HCT116 (cell line): ENCODE results near the gene PPP1R1B. TPM values are rescaled to one million over a fixed set of nuclear protein-coding genes. Genes with fewer than 3 reads are reported as not detected.

Experiments
- ATAC-seq: fragments of 200-7000 bp; cut with Tn5 transposase; 2 replicates; pipeline ENCODE4 v1.9.1; 2020; ENCODE audit warnings: mild to moderate bottlenecking, moderate library complexity
- BruUV-seq: library from RNA; stranded (reverse); fragments of 400-500 nt; replicated peaks from 2 replicates; lab custom pipeline; 2021; lab: Mats Ljungman, UMichigan
- CTCF ChIA-PET: fragments of 300-600 bp; sonication (Branson Sonifier 250); formaldehyde crosslinking; loops from one replicate; lab custom pipeline; 2021; ENCODE audit warnings: antibody characterized with exemption; lab: Charles Lee
- POLR2A ChIA-PET: fragments of 300-600, 350-600 bp; sonication (Branson Sonifier 250); formaldehyde crosslinking; loops from one replicate; lab custom pipeline; 2021; ENCODE audit warnings: antibody characterized with exemption; lab: Charles Lee
- RAD21 ChIA-PET, 2 experiments: fragments of 300-600 bp; sonication (Branson Sonifier 250); formaldehyde crosslinking; loops; one replicate each; lab custom pipeline; 2023; ENCODE audit warnings: low total read pairs in 2 of 2; ENCODE audit not compliant: uncharacterized antibody in 2 of 2, unreplicated experiment in 2 of 2, low non-redundant PET in 1 of 2; lab: Charles Lee
- DNase-seq: peaks from one replicate; pipeline ENCODE4 v3.0.0-alpha.2; 2010; ENCODE audit warnings: low read depth, low spot score
- H2AFZ ChIP-seq: fragments of 200-600 bp; shearing (Covaris generic), sonication (generic); 2 replicates; pipeline ENCODE4 v1.6.1; 2017; ENCODE audit warnings: low read depth, mixed run types, mixed read lengths, antibody characterized with exemption, low read length; ENCODE audit not compliant: poor library complexity, severe bottlenecking
- H3K27ac ChIP-seq: 2 replicates; pipeline ENCODE4 v1.5.1; 2012; ENCODE audit warnings: low read depth, low read length
- H3K27me3 ChIP-seq: fragments of 200-600 bp; sonication (generic); 2 replicates; pipeline ENCODE4 v1.6.1; 2016; ENCODE audit warnings: mixed run types, low read length, mixed read lengths; ENCODE audit not compliant: insufficient read depth
- H3K36me3 ChIP-seq, 2 experiments: fragments of 200-500 bp in 1 of 2; fragments of 200-600 bp in 1 of 2; sonication (Bioruptor generic) in 1 of 2; sonication (generic) in 1 of 2; 2 replicates each; pipeline versions ENCODE4 v1.5.1 to v1.6.1; 2014 to 2016; ENCODE audit warnings: low read length in 2 of 2, inconsistent platforms in 1 of 2, mixed read lengths in 1 of 2, mixed run types in 1 of 2; ENCODE audit not compliant: insufficient read depth in 2 of 2, control insufficient read depth in 1 of 2
- H3K4me1 ChIP-seq, 2 experiments: fragments of 200-600 bp in 1 of 2; sonication (generic) in 1 of 2; 2 replicates each; pipeline versions ENCODE4 v1.5.1 to v1.6.1; 2012 to 2017; ENCODE audit warnings: low read length in 2 of 2, inconsistent platforms in 1 of 2, mild to moderate bottlenecking in 1 of 2, mixed read lengths in 1 of 2, mixed run types in 1 of 2, moderate library complexity in 1 of 2; ENCODE audit not compliant: insufficient read depth in 2 of 2, control insufficient read depth in 1 of 2
- H3K4me2 ChIP-seq: fragments of 200-600 bp; sonication (generic); 2 replicates; pipeline ENCODE4 v1.6.1; 2017; ENCODE audit warnings: mixed run types, low read length, mixed read lengths
- H3K4me3 ChIP-seq, 2 experiments: fragments of 200-600 bp in 1 of 2; sonication (generic) in 1 of 2; replicated peaks in 1 of 2; 2 replicates each; pipeline ENCODE4 v1.5.1; 2011 to 2016; ENCODE audit warnings: low read length in 2 of 2, control low read depth in 1 of 2, low read depth in 1 of 2, mild to moderate bottlenecking in 1 of 2, mixed read lengths in 1 of 2, mixed run types in 1 of 2
- H3K79me2 ChIP-seq: fragments of 200-600 bp; sonication (generic); 2 replicates; pipeline ENCODE4 v1.6.1; 2017; ENCODE audit warnings: mild to moderate bottlenecking, mixed run types, low read length, moderate library complexity, mixed read lengths; ENCODE audit not compliant: insufficient read depth
- H3K9ac ChIP-seq: fragments of 200-600 bp; sonication (generic); 2 replicates; pipeline ENCODE4 v1.6.1; 2016; ENCODE audit warnings: low read length, mixed read lengths
- H3K9me2 ChIP-seq: fragments of 200-600 bp; sonication (generic), shearing (Covaris generic); 2 replicates; pipeline ENCODE4 v1.6.1; 2017; ENCODE audit warnings: mixed run types, mild to moderate bottlenecking, moderate library complexity; ENCODE audit not compliant: insufficient read depth
- H3K9me3 ChIP-seq, 2 experiments: fragments of 200-500 bp in 1 of 2; fragments of 200-600 bp in 1 of 2; sonication (Bioruptor generic) in 1 of 2; sonication (generic) in 1 of 2; 2 replicates each; pipeline ENCODE4 v1.6.1; 2014 to 2017; ENCODE audit warnings: low read length in 2 of 2, mixed read lengths in 2 of 2, inconsistent platforms in 1 of 2, low read depth in 1 of 2, mild to moderate bottlenecking in 1 of 2, mixed run types in 1 of 2, moderate library complexity in 1 of 2; ENCODE audit not compliant: control insufficient read depth in 1 of 2, insufficient read depth in 1 of 2
- H4K20me1 ChIP-seq: fragments of 200-600 bp; sonication (generic), shearing (Covaris generic); 2 replicates; pipeline ENCODE4 v1.6.1; 2017; ENCODE audit warnings: mixed run types, mild to moderate bottlenecking, moderate library complexity; ENCODE audit not compliant: insufficient read depth
- ATF3 ChIP-seq: IDR thresholded peaks from 2 replicates; pipeline ENCODE4 v1.6.1; 2012
- CBX3 ChIP-seq: IDR thresholded peaks from 2 replicates; pipeline ENCODE4 v1.6.1; 2012; ENCODE audit warnings: low read depth
- ELF1 ChIP-seq: IDR thresholded peaks from 2 replicates; pipeline ENCODE4 v1.6.1; 2012; ENCODE audit warnings: low read depth, borderline replicate concordance
- FOSL1 ChIP-seq: IDR thresholded peaks from 2 replicates; pipeline ENCODE4 v1.6.1; 2012; ENCODE audit warnings: low read depth
- JUND ChIP-seq: IDR thresholded peaks from 2 replicates; pipeline ENCODE4 v1.6.1; 2012
- POLR2AphosphoS5 ChIP-seq: IDR thresholded peaks from 2 replicates; pipeline ENCODE4 v1.6.1; 2011; ENCODE audit warnings: mild to moderate bottlenecking, low read depth, low read length, moderate library complexity
- SIN3A ChIP-seq: IDR thresholded peaks from 2 replicates; pipeline ENCODE4 v1.6.1; 2012; ENCODE audit warnings: low read depth
- SRF ChIP-seq: IDR thresholded peaks from 2 replicates; pipeline ENCODE4 v1.6.1; 2012; ENCODE audit warnings: low read depth
- TCF7L2 ChIP-seq: IDR thresholded peaks from 2 replicates; pipeline ENCODE4 v1.7.0; 2011; ENCODE audit warnings: borderline replicate concordance, inconsistent platforms; ENCODE audit not compliant: insufficient read depth, insufficient read length; ENCODE audit errors: extremely low read depth
- intact Hi-C: fragments of 100-400 bp; cut with micrococcal nuclease; formaldehyde crosslinking; loops from 2 replicates; pipeline ENCODE4 v1.10.0; 2022
- total RNA-seq: library from RNA; stranded (reverse); gene quantifications from one replicate; pipeline ENCODE4 v1.2.1, GENCODE V29; 2021; ENCODE audit not compliant: unreplicated experiment
- TF ChIP-seq, protein P1 (sequence below): IDR thresholded peaks from 2 replicates; pipeline ENCODE4 v1.6.1; 2012
- TF ChIP-seq, protein P2 (sequence below): IDR thresholded peaks from 2 replicates; pipeline ENCODE4 v1.6.1; 2011; ENCODE audit warnings: mild to moderate bottlenecking, low read length, moderate library complexity; ENCODE audit not compliant: insufficient replicate concordance; ENCODE audit errors: extremely low read depth
- TF ChIP-seq, protein P3 (sequence below), 3 experiments: fragments of 200-600 bp in 1 of 3; sonication (generic) in 1 of 3; IDR thresholded peaks in 2 of 3; conservative IDR thresholded peaks in 1 of 3; 2 replicates each; pipeline ENCODE4 v1.5.1; 2012 to 2017; ENCODE audit warnings: low read depth in 2 of 3, low read length in 2 of 3, antibody characterized with exemption in 1 of 3, borderline replicate concordance in 1 of 3, control low read depth in 1 of 3, mild to moderate bottlenecking in 1 of 3, mixed read lengths in 1 of 3, mixed run types in 1 of 3, moderate library complexity in 1 of 3; ENCODE audit not compliant: insufficient read depth in 1 of 3

Gene PPP1R1B
- total RNA-seq, 1 experiment from 2014 or later: 0.49 TPM

DNA sequence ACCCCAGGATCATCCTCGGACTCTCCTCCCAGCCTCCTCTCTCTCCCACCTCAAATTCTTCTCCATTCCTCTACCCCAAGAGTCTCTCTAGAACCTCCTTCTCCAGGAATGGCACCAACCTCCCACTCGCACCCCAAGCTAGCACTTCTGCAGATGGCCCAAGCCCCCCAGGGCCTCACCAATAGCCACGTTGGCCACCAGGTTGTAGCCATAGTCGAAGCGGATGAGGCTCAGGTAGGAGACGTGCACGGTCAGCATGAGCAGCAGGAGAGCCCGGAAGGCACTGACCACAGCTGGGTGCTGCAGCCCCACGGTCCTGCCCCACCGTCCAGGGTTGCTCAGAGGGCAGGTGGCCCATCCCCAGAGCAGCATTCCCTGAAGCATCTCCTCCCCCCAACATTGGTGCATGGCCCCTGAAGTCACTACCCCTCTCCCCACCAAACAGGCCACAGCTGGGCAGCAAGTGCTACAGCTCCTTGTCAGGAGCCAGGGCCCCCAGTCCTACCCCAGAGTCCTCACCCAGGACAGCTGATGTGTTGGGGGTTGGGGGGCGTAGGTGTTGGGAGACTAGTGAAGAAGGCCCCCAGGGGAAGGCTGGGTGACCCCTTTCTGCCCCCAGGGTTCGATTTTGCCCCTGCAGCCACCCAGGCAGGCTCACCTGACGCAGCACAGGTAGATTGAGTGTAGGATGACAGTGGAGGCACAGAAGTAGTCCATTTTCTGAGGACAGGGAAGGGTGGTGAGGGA is 46.8 kb downstream of the PPP1R1B start:
- Histone ChIP-seq H3K27me3 (no peaks in the 10 kb centered on the region), H3K4me1 (peaks cover 17% of the 10 kb centered on the region in 2 experiments; a peak in 2 of 4 replicates), H3K27ac (no peak overlapping the region), H3K4me3 (no peak overlapping the region), H3K4me2 (no peak overlapping the region), H3K9me3 (no peaks in the 10 kb centered on the region), H3K9ac (no peak overlapping the region), H4K20me1 (no peaks in the 10 kb centered on the region), H3K79me2 (no peaks in the 10 kb centered on the region), H3K9me2 (no peaks in the 10 kb centered on the region), H2AFZ (no peak overlapping the region), H3K36me3 (no peaks in the 10 kb centered on the region)
- RAD21 ChIA-PET: interaction anchor here (1.2 to 3.6 kb wide), 2 partner anchors 45 to 51 kb away, joined by 3 to 15 read pairs; no protein-coding TSS in a partner anchor
- POLR2A ChIA-PET: no interaction called here
- CTCF ChIA-PET: interaction anchor here (3.9 kb wide), 1 partner anchor 53 kb away, joined by 51 read pairs; no protein-coding TSS in a partner anchor
- no TSS peak for BruUV-seq
- intact Hi-C loops: loop anchor here (2.0 to 5.0 kb wide), 3 partner anchors 39 to 126 kb away; no protein-coding TSS in a partner anchor
- TF ChIP-seq, protein P1, sequence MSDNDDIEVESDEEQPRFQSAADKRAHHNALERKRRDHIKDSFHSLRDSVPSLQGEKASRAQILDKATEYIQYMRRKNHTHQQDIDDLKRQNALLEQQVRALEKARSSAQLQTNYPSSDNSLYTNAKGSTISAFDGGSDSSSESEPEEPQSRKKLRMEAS: no peak
- TF ChIP-seq JUND (no peak), CBX3 (no peak), ATF3 (no peak), ELF1 (no peak), SIN3A (no peak), TCF7L2 (no peak), FOSL1 (no peak), POLR2AphosphoS5 (no peak), SRF (no peak)
- TF ChIP-seq, protein P2, sequence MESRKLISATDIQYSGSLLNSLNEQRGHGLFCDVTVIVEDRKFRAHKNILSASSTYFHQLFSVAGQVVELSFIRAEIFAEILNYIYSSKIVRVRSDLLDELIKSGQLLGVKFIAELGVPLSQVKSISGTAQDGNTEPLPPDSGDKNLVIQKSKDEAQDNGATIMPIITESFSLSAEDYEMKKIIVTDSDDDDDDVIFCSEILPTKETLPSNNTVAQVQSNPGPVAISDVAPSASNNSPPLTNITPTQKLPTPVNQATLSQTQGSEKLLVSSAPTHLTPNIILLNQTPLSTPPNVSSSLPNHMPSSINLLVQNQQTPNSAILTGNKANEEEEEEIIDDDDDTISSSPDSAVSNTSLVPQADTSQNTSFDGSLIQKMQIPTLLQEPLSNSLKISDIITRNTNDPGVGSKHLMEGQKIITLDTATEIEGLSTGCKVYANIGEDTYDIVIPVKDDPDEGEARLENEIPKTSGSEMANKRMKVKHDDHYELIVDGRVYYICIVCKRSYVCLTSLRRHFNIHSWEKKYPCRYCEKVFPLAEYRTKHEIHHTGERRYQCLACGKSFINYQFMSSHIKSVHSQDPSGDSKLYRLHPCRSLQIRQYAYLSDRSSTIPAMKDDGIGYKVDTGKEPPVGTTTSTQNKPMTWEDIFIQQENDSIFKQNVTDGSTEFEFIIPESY: no peak
- TF ChIP-seq, protein P3, sequence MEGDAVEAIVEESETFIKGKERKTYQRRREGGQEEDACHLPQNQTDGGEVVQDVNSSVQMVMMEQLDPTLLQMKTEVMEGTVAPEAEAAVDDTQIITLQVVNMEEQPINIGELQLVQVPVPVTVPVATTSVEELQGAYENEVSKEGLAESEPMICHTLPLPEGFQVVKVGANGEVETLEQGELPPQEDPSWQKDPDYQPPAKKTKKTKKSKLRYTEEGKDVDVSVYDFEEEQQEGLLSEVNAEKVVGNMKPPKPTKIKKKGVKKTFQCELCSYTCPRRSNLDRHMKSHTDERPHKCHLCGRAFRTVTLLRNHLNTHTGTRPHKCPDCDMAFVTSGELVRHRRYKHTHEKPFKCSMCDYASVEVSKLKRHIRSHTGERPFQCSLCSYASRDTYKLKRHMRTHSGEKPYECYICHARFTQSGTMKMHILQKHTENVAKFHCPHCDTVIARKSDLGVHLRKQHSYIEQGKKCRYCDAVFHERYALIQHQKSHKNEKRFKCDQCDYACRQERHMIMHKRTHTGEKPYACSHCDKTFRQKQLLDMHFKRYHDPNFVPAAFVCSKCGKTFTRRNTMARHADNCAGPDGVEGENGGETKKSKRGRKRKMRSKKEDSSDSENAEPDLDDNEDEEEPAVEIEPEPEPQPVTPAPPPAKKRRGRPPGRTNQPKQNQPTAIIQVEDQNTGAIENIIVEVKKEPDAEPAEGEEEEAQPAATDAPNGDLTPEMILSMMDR (IDR thresholded peaks at IDR 0.05 in 2 of 3, conservative IDR thresholded peaks at IDR 0.05 in 1 of 3; ENCODE audit: borderline replicate concordance in 1 of 3, insufficient read depth in 1 of 3, low read depth in 2 of 3, low read length in 2 of 3): no peak
- no peak for DNase-seq
- no peak for ATAC-seq
